Heart left ventricle (tissue), 16 donors: ENCODE results near the gene CCDC192. TPM values are rescaled to one million over a fixed set of nuclear protein-coding genes. Genes with fewer than 3 reads are reported as not detected.
A peak's percentile ranks its signal among the peaks of the same experiment; 100 is the strongest.

Source experiments
- ATAC-seq, 4 donors: fragments of 200-7000 bp; cut with Tn5 transposase; one replicate each; pipeline ENCODE4 v1.9.1; 2020 to 2022; ENCODE audit warnings: moderate library complexity in 4 of 4, mild to moderate bottlenecking in 3 of 4, moderate number of reproducible peaks in 1 of 4
- DNase-seq, 5 donors: peaks; one replicate each; pipeline ENCODE4 v3.0.0-alpha.2; 2020
- H3K27ac ChIP-seq, 12 donors: fragments of 200-600 bp; sonication (generic) in 4 of 12; one replicate each; pipeline versions ENCODE4 v1.5.0 to v1.8.0; 2016 to 2022; ENCODE audit warnings: mild to moderate bottlenecking in 2 of 12
- H3K27me3 ChIP-seq, 9 donors: fragments of 200-600 bp; sonication (generic) in 2 of 9; one replicate each; pipeline versions ENCODE4 v1.5.1 to v1.8.0; 2016 to 2022; ENCODE audit warnings: mild to moderate bottlenecking in 3 of 9
- H3K36me3 ChIP-seq, 9 donors: fragments of 200-600 bp; sonication (generic) in 2 of 9; one replicate each; pipeline versions ENCODE4 v1.5.0 to v1.8.0; 2018 to 2022; ENCODE audit warnings: mild to moderate bottlenecking in 2 of 9
- H3K4me1 ChIP-seq, 12 donors: fragments of 200-600 bp; sonication (generic) in 4 of 12; one replicate each; pipeline versions ENCODE4 v1.5.0 to v1.8.0; 2016 to 2022; ENCODE audit warnings: mild to moderate bottlenecking in 3 of 12
- H3K4me3 ChIP-seq, 12 donors: fragments of 200-600 bp; sonication (generic) in 4 of 12; one replicate each; pipeline versions ENCODE4 v1.5.0 to v1.8.0; 2017 to 2022; ENCODE audit warnings: mild to moderate bottlenecking in 9 of 12, moderate library complexity in 4 of 12
- H3K9me3 ChIP-seq, 12 donors: fragments of 200-600 bp; sonication (generic) in 4 of 12; one replicate each; pipeline versions ENCODE4 v1.5.0 to v1.8.0; 2016 to 2022; ENCODE audit warnings: mild to moderate bottlenecking in 1 of 12
- CTCF ChIP-seq, 12 donors: fragments of 200-600 bp; sonication (generic) in 4 of 12; IDR thresholded peaks; one replicate each; pipeline versions ENCODE4 v1.5.0 to v1.8.0; 2018 to 2022; ENCODE audit warnings: antibody characterized with exemption in 12 of 12, mild to moderate bottlenecking in 5 of 12
- POLR2A ChIP-seq, 2 donors: fragments of 450-650 bp; IDR thresholded peaks; one replicate each; pipeline ENCODE4 v1.6.1; 2017; ENCODE audit warnings: antibody characterized with exemption in 2 of 2, mild to moderate bottlenecking in 2 of 2, moderate library complexity in 2 of 2
- WGBS, 4 donors: extraction: QIAGEN DNeasy Blood & Tissue Kit in 2 of 4; methylation state at CpG; one replicate each; pipeline versions ENCODE4 v1.1.5 to v1.1.7; 2013 to 2018; 5-methylcytosine and 5-hydroxymethylcytosine counted together
- intact Hi-C, 10 donors: fragments of 100-400 bp; cut with DNase I; formaldehyde crosslinking; loops; one replicate each; pipeline versions ENCODE4 v1.11.1 to v1.14.2; 2022
- polyA plus RNA-seq, 2 donors: library from polyadenylated mRNA; stranded (reverse); fragments of 200-250 nt; gene quantifications; one replicate each; pipeline ENCODE4 v1.2.3, GENCODE V29; 2013
- total RNA-seq, 9 donors: library from RNA; depleted of rRNA in 2 of 9; stranded (reverse); fragments of >200 nt in 2 of 9; fragmentation: NEBNext Ultra II Directional in 3 of 9; extraction: Animal tissue kit (Norgen Biotek cat#: 25700) in 3 of 9; gene quantifications; one replicate each; pipeline versions ENCODE4 v1.1.0 to v1.2.4, GENCODE V29; 2016 to 2023
- donor health status: ischemic (EF 13 %, LVEDD 7.1; RV severe dilation, severe dysfunction).
- donor health status: healthy with polysubstance abuse.
- donor health status: DM: no; HTN: yes; CAD: no.
- donor health status: DM: no; HTN: no; CAD: no.
- donor health status: ischemic (EF 25% LVEDD 6.9; RV normal size, moderate dysfunction).
- donor health status: ischemic (EF 25% LVEDD 5.7; RV mildly dilated, moderate dysfunction).
- donor health status: healthy.
- donor health status: DM: yes; HTN: yes; CAD: no.
- donor health status: ischemic (EF 35%, LVEDD 5.7; RV mildly dilated, moderate dysfunction).
- donor health status: nonischemic (EF 11% LVEDD 7.7; RV severe dilation, severe dysfunction).
- donor health status: DM: yes; HTN: yes; CAD: no.
- donor health status: PGD.
- donor health status: ischemic (EF 29% LVEDD 5.4; RV normal size, mild dysfunction).
- donor health status: nonischemic (EF 23%, LVEDD 6.1; RV moderate dilation, normal function).

Gene CCDC192
- total and polyA plus RNA-seq, 11 donors: 0.07 to 1.3 (median 0.42) TPM; not detected in 8

GRCh38 chr5:127980843-127981242, 277.7 kb downstream of the CCDC192 start:
- intact Hi-C loops: no loop called here
- peaks cover 0 to 8% (median 0%) of the 10 kb centered on the region in 12 donors for H3K4me1 ChIP-seq
- H3K27me3 ChIP-seq: no peaks in the 10 kb centered on the region
- TF ChIP-seq CTCF (IDR thresholded peaks at IDR 0.05) (no peak), POLR2A (IDR thresholded peaks at IDR 0.05) (no peak)
- H3K4me3 ChIP-seq: no peak overlapping the region
- DNase-seq (no peak), ATAC-seq (no peak)
- H3K27ac ChIP-seq: no peak overlapping the region
- H3K36me3 ChIP-seq: no peaks in the 10 kb centered on the region
- H3K9me3 ChIP-seq: no peaks in the 10 kb centered on the region

GRCh38 chr5:127981498-127981897, 278.3 kb downstream of the CCDC192 start:
- H3K4me3 ChIP-seq: no peak overlapping the region
- ATAC-seq (no peak), DNase-seq (no peak)
- peaks cover 0 to 8% (median 0%) of the 10 kb centered on the region in 12 donors for H3K4me1 ChIP-seq
- no peaks in the 10 kb centered on the region for H3K27me3 ChIP-seq
- WGBS, 4 donors: 70 to 89% (median 82%) methylated on average over 4 of the region's 4 CpGs
- no peaks in the 10 kb centered on the region for H3K36me3 ChIP-seq
- H3K27ac ChIP-seq: no peak overlapping the region
- no peaks in the 10 kb centered on the region for H3K9me3 ChIP-seq
- TF ChIP-seq CTCF (IDR thresholded peaks at IDR 0.05) (no peak), POLR2A (IDR thresholded peaks at IDR 0.05) (no peak)
- intact Hi-C loops: no loop called here

GRCh38 chr5:127985811-127986325, 282.7 kb downstream of the CCDC192 start:
- peaks cover 0 to 7% (median 0%) of the 10 kb centered on the region in 12 donors for H3K9me3 ChIP-seq
- no peaks in the 10 kb centered on the region for H3K36me3 ChIP-seq
- no peak overlapping the region for H3K27ac ChIP-seq
- H3K4me3 ChIP-seq: no peak overlapping the region
- DNase-seq (no peak), ATAC-seq (no peak)
- TF ChIP-seq POLR2A (IDR thresholded peaks at IDR 0.05) (no peak), CTCF (IDR thresholded peaks at IDR 0.05) (no peak)
- H3K4me1 ChIP-seq: peaks cover 0 to 16% (median 12%) of the 10 kb centered on the region in 12 donors
- 93 to 96% (median 95%) methylated on average over 7 of the region's 7 CpGs for WGBS, 4 donors
- intact Hi-C loops: no loop called here
- no peaks in the 10 kb centered on the region for H3K27me3 ChIP-seq

GRCh38 chr5:127987354-127988145, 284.4 kb downstream of the CCDC192 start:
- Histone ChIP-seq H3K4me1 (peaks cover 0 to 16% (median 12%) of the 10 kb centered on the region in 12 donors), H3K4me3 (no peak overlapping the region), H3K9me3 (peaks cover 0 to 7% (median 0%) of the 10 kb centered on the region in 12 donors), H3K27me3 (no peaks in the 10 kb centered on the region), H3K27ac (peak overlapping the region in 1 of 12 donors; percentile 4), H3K36me3 (no peaks in the 10 kb centered on the region)
- TF ChIP-seq POLR2A (IDR thresholded peaks at IDR 0.05) (no peak), CTCF (IDR thresholded peaks at IDR 0.05) (no peak)
- 96 to 98% (median 98%) methylated on average over 2 of the region's 2 CpGs for WGBS, 4 donors
- intact Hi-C loops: no loop called here
- peak; percentile 43 to 68 (median 55) for ATAC-seq
- DNase-seq: no peak
